Measurements from ENCODE around the gene SMCHD1. TPM values are rescaled to one million over a fixed set of nuclear protein-coding genes. Genes with fewer than 3 reads are reported as not detected.

Gene SMCHD1
- total and polyA plus RNA-seq, 2 donors (not counting 1 experiment from before 2014, with no cell fraction given) = 54.2 to 380 TPM

DNA sequence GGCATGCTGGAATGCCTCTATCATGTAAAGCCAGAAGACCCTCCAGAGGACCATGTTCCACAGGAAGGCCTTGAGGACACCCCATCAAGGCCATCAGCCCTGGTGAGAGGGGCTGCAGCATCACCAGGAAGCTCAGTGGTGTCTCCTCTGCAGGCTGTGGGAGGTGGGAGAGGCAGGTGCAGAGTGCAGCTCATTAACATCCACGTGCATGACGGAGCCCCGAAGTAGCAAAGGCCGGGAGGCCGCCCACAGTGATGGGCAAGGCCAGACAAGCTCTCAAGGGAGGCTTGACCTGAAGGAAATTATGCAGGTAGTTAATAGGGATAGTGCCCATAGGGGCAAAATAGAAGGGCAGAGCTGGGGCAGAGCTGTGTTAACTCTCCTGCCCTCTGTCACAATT is 30.3 kb upstream of the SMCHD1 start:
- no peaks in the 10 kb centered on the region for H3K79me2 ChIP-seq (ENCODE audit: control insufficient read depth, insufficient read depth, low read length)
- Mint-ChIP-seq H3K9me3 (ENCODE audit: insufficient read depth) (no peaks in the 10 kb centered on the region), H3K27ac (peak overlapping the region; percentile 4), H3K4me3 (no peak overlapping the region), H3K4me1 (peaks cover 11% of the 10 kb centered on the region), H3K27me3 (no peaks in the 10 kb centered on the region)
- no peak overlapping the region for H3K4me2 ChIP-seq (replicated peaks; ENCODE audit: low read depth, low read length, poor library complexity, severe bottlenecking)
- H3K36me3 ChIP-seq (replicated peaks in 1 of 2; ENCODE audit: control extremely low read depth in 1 of 2, control insufficient read depth in 1 of 2, extremely low read depth in 1 of 2, insufficient read depth in 2 of 2, low read length in 1 of 2) = no peaks in the 10 kb centered on the region
- no peak overlapping the region for H3K27ac ChIP-seq (ENCODE audit: low read length in 2 of 2)
- H3K4me3 ChIP-seq (ENCODE audit: control extremely low read depth in 1 of 5, extremely low read depth in 1 of 5, insufficient read depth in 1 of 5, low read depth in 2 of 5, low read length in 4 of 5) = no peak overlapping the region
- DNase-seq (no peak), ATAC-seq (ENCODE audit: low read depth) (no peak)
- peak overlapping the region; percentile 34 for H2AFZ ChIP-seq (ENCODE audit: insufficient read depth, low read depth, low read length, poor library complexity, severe bottlenecking)
- ChIA-PET POLR2A (interaction anchor here (0.7 to 2.1 kb wide), 2 partner anchors 12 to 21 kb away, joined by 4 to 9 read pairs; no protein-coding TSS in a partner anchor), CTCF (interaction anchor here (0.6 to 1.1 kb wide), 3 partner anchors 11 to 44 kb away, joined by 3 read pairs; no protein-coding TSS in a partner anchor)
- H3K9ac ChIP-seq (ENCODE audit: low read length) = no peak overlapping the region
- no peaks in the 10 kb centered on the region for H4K20me1 ChIP-seq (ENCODE audit: control insufficient read depth, insufficient read depth, low read length, poor library complexity, severe bottlenecking)
- no peaks in the 10 kb centered on the region for H3K27me3 ChIP-seq (replicated peaks in 1 of 4; ENCODE audit: control extremely low read depth in 1 of 4, control insufficient read depth in 3 of 4, insufficient read depth in 4 of 4, low read length in 3 of 4)
- WGBS (ENCODE audit: insufficient coverage) = 59% methylated on average over 5 of the region's 5 CpGs
- peaks cover 0 to 4% of the 10 kb centered on the region in 2 donors for H3K4me1 ChIP-seq (ENCODE audit: control insufficient read depth in 2 of 2, insufficient read depth in 2 of 2, low read length in 2 of 2)
- peaks cover 0 to 3% (median 0%) of the 10 kb centered on the region in 3 donors for H3K9me3 ChIP-seq (ENCODE audit: control extremely low read depth in 1 of 3, control insufficient read depth in 2 of 3, insufficient read depth in 1 of 3, low read length in 2 of 3)
- intact Hi-C loops (cut with micrococcal nuclease) = no loop called here
- TF ChIP-seq EZH2 (IDR thresholded peaks at IDR 0.05; ENCODE audit: borderline replicate concordance, insufficient read depth, low read depth, low read length, poor library complexity, severe bottlenecking) = no peak
- TF ChIP-seq, protein P1, sequence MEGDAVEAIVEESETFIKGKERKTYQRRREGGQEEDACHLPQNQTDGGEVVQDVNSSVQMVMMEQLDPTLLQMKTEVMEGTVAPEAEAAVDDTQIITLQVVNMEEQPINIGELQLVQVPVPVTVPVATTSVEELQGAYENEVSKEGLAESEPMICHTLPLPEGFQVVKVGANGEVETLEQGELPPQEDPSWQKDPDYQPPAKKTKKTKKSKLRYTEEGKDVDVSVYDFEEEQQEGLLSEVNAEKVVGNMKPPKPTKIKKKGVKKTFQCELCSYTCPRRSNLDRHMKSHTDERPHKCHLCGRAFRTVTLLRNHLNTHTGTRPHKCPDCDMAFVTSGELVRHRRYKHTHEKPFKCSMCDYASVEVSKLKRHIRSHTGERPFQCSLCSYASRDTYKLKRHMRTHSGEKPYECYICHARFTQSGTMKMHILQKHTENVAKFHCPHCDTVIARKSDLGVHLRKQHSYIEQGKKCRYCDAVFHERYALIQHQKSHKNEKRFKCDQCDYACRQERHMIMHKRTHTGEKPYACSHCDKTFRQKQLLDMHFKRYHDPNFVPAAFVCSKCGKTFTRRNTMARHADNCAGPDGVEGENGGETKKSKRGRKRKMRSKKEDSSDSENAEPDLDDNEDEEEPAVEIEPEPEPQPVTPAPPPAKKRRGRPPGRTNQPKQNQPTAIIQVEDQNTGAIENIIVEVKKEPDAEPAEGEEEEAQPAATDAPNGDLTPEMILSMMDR (IDR thresholded peaks at IDR 0.05) = no peak

DNA sequence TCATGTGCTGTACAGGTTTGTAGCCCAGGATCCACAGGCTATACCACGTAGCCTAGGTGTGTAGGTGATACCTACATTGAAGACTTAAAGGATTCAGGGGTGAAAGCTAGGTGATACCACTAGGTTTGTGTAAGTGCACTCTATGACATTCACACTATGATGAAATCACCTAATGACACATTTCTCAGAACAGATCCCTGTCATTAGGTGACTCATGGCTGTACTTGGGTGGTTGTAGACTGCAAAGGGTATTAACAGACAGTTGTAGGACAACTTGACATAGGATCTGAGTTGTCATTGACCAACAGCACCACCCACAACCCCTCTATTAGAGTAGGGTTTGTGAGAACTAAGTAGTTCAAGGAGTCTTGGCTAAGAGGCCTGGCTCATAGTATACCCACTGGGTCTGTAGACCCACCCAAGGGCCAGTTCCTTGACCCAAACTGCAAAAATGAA is 27.7 kb upstream of the SMCHD1 start:
- no peak for TF ChIP-seq EZH2 (IDR thresholded peaks at IDR 0.05; ENCODE audit: borderline replicate concordance, insufficient read depth, low read depth, low read length, poor library complexity, severe bottlenecking)
- TF ChIP-seq, protein P1 (IDR thresholded peaks at IDR 0.05) = no peak
- Mint-ChIP-seq H3K9me3 (ENCODE audit: insufficient read depth) (peaks cover 3% of the 10 kb centered on the region), H3K27ac (no peak overlapping the region), H3K4me1 (peaks cover 20% of the 10 kb centered on the region), H3K27me3 (no peaks in the 10 kb centered on the region), H3K4me3 (no peak overlapping the region)
- intact Hi-C loops (cut with micrococcal nuclease) = no loop called here
- Histone ChIP-seq H3K9me3 (ENCODE audit: control extremely low read depth in 1 of 3, control insufficient read depth in 2 of 3, insufficient read depth in 1 of 3, low read length in 2 of 3) (peaks cover 0 to 4% (median 2%) of the 10 kb centered on the region in 3 donors), H4K20me1 (ENCODE audit: control insufficient read depth, insufficient read depth, low read length, poor library complexity, severe bottlenecking) (no peaks in the 10 kb centered on the region), H3K4me1 (ENCODE audit: control insufficient read depth in 2 of 2, insufficient read depth in 2 of 2, low read length in 2 of 2) (peaks cover 0 to 6% of the 10 kb centered on the region in 2 donors), H3K36me3 (replicated peaks in 1 of 2; ENCODE audit: control extremely low read depth in 1 of 2, control insufficient read depth in 1 of 2, extremely low read depth in 1 of 2, insufficient read depth in 2 of 2, low read length in 1 of 2) (no peaks in the 10 kb centered on the region), H3K27me3 (replicated peaks in 1 of 4; ENCODE audit: control extremely low read depth in 1 of 4, control insufficient read depth in 3 of 4, insufficient read depth in 4 of 4, low read length in 3 of 4) (no peaks in the 10 kb centered on the region), H3K4me2 (replicated peaks; ENCODE audit: low read depth, low read length, poor library complexity, severe bottlenecking) (no peak overlapping the region), H2AFZ (ENCODE audit: insufficient read depth, low read depth, low read length, poor library complexity, severe bottlenecking) (no peak overlapping the region), H3K79me2 (ENCODE audit: control insufficient read depth, insufficient read depth, low read length) (no peaks in the 10 kb centered on the region), H3K9ac (ENCODE audit: low read length) (no peak overlapping the region), H3K4me3 (ENCODE audit: control extremely low read depth in 1 of 5, extremely low read depth in 1 of 5, insufficient read depth in 1 of 5, low read depth in 2 of 5, low read length in 4 of 5) (no peak overlapping the region), H3K27ac (ENCODE audit: low read length in 2 of 2) (no peak overlapping the region)
- no CpG with 5 or more reads among the region's 1 CpG for whole genome bisulfite sequencing (ENCODE audit: insufficient coverage)
- ChIA-PET POLR2A (no interaction called here), CTCF (interaction anchor here (0.7 kb wide), 1 partner anchor 26 kb away, joined by 3 read pairs; no protein-coding TSS in a partner anchor)
- DNase-seq = no peak
- no peak for ATAC-seq (ENCODE audit: low read depth)
